NCI-H524 treated with DMSO at 0.1 percent for 48 hours (cell line): ENCODE data around the gene PLCB2.

Experiments used
- DNase-seq: peaks from one replicate; lab custom pipeline; 2025; lab: John Stamatoyannopoulos, UW

The PLCB2 gene

DNA sequence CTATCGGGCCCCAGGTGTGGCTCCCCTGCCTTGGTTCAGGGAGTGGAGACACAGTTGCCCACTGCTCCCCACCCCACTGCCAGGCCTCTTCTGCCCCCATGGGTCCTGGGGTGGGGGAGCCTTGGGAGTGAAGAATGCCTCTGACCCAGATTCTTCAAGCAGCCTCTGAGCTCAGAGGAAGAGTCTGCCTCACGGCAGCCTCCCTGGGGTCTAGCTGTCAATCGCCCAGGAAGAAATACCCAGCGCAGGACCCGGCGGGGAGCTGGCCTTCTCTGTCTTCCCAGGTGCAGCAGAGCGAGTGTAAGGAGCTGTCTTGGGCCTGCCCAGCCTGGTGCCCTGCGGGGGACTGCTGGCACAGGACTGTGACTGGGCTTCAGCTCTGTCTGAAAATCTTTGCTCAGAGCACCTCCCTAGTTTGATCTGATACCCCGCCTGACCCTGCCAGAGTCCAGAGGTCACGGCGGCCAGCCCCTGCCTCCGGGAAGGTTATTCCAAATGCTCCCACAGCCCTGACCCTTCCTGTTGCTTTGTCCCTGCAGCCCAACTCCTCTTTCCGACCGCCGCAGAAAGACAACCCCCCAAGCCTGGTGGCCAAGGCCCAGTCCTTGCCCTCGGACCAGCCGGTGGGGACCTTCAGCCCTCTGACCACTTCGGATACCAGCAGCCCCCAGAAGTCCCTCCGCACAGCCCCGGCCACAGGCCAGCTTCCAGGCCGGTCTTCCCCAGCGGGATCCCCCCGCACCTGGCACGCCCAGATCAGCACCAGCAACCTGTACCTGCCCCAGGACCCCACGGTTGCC, 35.9 kb downstream of the PLCB2 start:
- DNase-seq = no peak

DNA sequence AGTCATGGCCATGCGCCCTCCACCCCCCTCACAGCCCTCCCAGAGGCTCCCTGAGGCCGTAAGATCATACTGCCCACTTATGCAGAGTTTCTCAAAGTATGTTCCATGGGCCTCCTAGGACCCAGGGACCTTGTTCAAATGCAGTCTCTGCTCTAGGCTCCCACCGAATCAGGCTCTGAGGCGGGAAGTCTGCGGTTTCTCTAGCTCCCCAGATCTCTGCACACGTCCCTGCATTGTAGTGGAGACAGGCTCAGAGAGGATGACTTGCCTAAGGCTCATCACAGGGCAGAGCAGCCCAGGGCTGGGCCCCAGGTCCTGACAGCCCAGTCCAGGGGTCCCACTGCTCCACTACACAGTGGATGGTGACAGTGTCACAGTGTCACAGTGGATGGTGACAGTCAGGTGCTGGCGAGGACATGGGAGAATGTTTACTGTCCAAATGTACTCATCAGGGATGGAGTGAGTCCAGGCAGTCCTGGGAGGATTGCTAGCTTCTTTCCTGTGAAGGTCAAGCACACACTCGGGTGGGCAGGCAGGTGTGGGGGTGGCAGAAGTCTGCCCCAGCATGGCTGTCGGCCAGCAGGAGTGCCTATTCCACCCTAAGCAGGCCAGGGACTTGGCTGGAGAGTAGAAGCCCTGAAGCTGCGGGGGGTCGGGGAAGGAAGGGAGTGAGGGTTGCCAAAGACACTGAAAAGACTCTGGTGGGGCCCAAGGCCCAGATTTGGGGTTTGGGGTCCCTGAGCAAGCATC, 37.3 kb downstream of the PLCB2 start:
- DNase-seq = no peak

DNA sequence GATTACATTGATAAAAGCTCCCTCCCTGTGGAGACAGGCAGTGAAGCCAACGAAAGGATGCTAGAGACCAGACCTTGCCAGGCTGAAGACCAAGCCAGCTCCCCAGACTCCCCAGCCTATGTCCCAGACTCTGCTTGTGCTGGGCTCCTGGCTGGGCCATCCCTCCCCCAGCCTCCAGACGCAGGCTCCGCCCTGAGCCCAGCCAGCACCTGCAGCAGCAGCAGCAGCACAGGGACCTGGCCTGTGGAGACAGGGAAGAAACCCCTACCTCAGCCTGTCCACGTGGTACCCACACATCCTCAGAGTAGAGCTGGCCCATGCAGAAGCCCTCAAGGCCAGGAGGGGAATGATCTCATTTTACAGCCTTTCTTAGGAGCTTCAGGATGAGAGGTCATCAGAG, 38.1 kb downstream of the PLCB2 start:
- DNase-seq = no peak

DNA sequence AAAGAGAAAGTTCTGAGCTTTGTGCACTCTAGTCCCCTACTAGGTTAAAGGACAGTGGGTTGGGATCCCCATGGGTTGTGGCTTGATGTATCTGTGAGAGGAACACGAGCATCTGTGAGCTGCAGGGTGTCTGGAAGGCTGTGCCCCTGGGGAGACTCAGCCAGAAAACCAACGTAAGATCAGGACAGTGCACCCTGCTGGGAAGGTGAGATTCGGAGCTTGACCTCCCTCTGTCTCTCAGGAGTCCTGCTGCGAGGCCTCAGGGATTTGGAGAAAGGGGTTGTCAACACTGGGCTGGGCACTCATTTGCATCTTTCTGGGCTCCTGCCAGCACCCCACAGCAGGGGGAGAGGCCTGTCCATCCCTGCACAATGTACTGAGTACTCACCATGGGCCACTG, 40.1 kb downstream of the PLCB2 start:
- no peak for DNase-seq

DNA sequence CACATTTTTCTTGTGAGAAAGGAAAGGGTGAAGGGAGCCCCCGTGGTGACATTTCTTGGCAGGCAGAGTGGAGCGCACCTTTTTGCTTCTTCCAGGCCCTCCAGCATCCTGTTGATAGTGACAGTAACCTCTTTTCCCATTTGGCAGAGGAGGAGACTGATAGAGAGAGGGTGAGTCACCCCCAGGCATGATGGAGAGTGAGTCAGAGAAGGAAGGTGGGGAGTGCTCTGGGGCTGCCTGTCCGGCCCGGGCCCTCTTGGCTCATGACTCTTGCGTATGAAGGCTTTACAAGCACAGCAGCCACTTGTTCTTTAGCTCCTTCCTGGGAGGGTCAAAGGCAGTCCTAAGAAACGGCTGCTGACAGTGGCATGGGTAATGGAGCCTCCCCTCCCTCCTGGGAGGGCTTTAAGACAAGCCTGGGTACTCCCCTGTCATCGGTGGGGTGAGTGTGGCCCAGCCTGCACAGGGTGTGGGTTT, 40.9 kb downstream of the PLCB2 start:
- DNase-seq = no peak

DNA sequence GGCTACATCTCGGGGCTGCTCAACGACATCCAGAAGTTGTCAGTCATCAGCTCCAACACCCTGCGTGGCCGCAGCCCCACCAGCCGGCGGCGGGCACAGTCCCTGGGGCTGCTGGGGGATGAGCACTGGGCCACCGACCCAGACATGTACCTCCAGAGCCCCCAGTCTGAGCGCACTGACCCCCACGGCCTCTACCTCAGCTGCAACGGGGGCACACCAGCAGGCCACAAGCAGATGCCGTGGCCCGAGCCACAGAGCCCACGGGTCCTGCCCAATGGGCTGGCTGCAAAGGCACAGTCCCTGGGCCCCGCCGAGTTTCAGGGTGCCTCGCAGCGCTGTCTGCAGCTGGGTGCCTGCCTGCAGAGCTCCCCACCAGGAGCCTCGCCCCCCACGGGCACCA, 41.9 kb downstream of the PLCB2 start:
- no peak for DNase-seq

DNA sequence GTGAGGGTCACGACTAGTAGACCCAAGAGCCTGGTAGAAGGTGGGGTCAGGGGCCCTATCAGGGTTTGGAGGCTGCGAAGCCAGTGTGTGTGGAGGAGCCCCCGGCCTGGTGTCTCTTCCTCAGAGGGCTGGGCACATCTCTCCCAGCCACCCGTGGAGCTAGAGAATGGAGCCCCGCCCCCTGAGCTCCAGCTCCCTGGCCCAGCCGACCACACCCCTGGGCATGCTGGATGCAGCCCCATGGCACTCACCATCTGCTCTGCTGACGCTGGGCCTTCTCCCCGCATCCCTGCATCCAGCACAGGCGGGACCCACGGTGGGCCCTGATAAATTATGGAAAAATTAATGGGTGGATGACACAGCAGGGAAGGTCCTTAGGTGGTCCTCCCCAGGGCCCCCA, 42.4 kb downstream of the PLCB2 start:
- no peak for DNase-seq

DNA sequence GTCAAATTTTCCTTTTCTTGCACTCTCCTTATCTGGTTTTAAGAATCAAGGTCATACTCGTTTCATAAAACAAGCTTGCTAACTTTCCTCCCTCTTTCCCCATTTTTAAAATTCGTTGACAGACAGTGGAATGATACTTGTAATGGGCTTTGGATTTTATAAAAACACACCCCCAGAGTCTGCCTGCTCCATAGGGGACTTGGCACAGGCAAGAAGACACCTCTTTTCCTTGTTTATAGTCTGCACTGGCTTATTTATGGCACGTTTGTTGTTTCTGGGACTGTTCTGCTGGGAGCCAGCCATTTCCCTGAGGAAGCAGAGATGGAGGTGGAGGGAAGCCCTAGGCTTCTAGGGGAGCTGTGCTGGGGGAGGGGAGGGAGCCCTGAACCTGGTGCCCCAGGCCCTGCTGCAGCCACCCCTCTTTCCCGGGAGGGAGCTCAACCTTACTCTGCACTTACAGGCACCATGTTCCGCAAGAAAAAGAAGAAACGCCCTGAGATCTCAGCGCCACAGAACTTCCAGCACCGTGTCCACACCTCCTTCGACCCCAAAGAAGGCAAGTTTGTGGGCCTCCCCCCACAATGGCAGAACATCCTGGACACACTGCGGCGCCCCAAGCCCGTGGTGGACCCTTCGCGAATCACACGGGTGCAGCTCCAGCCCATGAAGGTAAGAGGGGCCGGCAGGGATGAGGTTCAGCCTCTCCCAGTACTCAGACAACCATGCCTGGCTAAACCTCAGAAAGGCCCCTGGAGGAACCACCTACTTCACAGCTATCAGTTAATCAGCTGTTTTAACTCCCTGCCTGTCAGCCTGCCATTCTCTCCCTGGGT, 43.2 kb downstream of the PLCB2 start:
- no peak for DNase-seq

DNA sequence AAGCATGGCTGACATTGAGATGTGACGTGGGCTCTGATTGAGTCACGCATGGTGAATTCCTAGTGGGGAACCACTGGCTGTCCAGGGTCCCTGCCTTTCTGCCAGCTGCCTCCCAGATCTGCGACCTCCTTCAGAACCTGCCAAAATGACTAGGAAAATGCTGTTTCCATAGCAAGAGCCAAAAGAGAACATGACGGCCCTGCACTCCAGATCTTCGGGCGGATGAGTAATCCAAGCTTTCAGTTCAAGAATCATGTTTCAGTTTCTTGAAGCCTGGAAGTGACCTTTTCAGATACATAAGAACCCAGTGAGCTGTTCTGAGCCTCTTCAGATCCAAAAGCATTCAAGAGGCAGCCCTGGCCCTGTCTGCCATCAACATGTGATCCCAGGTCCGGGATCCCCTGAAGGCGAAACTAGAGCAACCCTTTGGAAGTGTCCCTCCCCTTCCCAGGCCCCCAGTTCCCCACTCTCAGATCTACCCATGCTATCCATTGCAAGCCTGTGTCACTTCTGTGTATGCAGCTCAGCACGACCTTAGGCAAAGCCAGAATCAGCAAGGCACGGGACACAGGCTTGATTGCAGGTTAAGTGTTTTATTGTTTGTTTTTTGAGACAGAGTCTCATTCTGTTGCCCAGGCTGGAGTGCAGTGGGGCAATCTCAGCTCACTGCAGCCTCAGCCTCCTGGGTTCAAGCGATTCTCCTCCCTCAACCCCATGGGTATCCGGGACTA, 44.5 kb downstream of the PLCB2 start:
- DNase-seq = no peak

DNA sequence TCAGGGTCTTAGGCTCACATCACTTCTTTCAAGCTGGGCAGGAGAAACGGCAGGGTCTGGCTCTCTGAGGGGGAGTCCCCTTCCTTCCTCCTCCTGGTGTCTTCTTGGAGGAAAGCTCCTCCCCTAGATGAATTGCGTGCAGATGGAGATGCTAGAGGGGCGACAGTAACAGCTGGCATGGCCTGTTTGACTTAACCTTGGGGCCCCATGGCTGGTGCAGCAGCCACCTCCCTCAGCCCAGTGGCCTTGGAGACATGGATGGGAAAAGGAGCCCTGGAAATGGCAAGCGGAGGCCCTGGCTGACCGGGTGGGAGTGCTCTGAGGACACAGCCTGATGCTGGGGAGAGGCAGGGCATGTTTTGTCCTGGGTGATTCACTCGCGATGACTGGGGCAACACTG, 48.7 kb downstream of the PLCB2 start:
- DNase-seq = peak; percentile 71

DNA sequence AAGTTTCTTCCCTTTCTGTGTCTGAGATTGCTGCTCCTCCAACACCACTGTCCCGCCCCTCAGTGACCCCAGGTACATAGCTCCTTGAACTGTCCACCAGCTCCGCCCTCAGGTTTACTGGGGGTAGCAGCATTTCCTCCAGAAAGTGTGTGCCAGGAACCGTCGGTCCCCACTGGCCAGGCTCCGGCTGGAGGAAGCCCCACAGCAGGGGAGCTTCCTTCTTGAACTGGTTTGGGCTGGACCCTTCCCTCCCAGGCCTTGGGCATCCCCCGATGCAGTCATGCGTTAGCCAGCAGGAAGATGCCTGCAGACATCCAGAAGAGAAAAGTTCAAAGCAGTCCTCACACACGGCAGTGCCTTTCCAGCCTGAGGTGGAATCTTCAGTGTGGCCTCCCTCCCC, 49.2 kb downstream of the PLCB2 start:
- no peak for DNase-seq

DNA sequence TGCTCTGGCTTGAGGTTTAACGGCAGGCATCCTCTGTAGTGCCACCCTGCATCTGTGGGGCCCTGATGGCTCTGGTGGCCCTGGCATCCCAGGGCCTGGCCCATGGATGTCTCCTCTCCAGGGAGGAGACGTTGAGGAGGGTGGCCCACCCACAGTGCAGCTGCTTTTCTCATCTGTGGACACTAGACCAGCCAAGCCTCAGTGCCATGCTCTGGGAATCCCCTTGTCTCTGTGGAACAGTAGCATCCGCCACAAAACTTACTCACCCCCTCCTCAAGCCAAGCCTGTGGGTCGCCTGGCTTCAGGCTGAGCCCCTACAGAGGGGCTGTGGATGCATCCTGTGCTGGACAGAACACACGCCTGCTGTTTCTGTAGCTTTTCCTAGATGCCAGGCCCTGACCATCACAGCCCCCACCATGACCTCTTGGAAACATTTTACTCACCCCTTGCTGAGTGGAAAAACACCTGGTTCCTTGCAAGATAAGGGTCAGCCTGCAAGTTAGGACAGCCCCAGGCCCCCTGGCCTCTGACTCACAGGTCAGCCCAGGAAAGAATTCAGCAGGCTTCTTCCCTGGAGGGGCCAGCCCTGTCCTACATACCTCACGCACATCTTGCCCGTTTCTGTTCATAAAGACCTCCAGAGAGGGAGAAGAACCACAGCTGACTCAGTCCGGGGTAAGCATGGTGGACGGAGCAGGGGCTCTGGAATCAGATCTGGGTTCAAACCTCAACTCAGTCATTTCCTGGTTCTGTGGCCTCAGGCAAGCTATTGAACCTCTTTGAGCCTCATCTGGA, 49.9 kb downstream of the PLCB2 start:
- no peak for DNase-seq

DNA sequence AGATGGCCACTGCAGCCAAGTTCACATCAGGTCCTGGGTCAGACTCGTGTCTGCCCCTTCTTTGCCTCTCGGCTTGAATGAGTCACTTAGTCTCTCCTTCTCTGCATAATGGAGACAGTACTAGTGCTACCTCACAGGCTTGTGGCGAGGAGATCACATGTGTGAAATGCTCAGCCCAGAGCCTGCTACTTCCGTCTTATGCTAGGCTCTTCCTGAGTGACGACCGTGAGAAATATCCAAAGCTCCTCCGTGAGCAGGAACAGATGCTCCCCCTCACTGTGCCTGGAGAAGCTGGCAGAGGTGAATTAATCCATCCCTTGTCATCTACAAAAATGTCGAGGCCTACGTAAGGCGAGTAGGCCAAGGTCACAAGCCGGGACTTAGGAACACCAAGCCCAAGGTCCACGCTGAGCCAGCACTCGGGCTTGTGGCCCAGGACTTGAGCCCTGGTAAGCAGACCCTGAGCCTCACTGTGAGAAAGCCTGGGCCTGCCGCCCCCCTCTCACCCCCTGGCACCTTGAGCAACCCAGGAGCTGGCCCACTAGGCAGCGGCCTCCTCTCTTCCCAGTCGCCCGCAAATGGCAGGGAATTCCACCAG, 51.0 kb downstream of the PLCB2 start:
- DNase-seq = no peak

DNA sequence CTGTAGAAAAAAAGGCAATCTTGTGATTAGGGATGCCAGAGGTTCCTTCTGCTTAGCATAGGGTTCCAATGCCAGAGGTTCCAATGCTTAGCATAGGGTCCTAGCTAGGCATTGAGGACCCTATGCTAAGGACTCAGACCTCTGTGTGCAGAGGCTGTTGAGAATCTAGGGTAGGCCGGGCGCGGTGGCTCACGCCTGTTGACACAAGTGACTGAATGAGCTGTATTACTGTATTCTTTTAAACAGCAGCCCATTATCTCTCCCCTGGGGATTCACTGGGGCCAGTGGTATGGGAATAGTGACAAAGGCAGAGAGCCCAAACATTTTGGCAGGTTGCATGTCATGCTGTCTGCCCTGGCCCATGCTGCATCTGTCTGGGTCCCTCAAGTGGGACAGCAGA, 52.7 kb downstream of the PLCB2 start:
- peak; percentile 37 for DNase-seq

DNA sequence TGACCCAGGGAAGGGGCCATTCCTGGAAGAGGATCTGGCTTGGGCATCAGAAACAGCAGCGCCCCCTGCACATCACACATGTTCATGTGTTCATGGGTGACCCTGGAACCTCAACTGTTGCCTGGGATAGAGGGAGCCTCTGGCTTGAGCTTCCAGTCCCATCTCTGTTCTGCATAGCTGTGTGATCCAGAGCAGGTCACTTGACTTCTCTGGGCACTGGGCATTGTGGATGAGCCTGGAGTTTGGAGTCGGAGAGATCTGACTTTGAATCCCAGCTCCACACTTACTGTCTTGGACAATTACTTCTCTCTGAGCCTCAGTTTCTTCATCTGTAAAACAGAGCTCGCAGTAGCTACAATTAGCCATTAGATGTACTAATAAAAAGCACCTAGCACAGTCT, 53.3 kb downstream of the PLCB2 start:
- no peak for DNase-seq

DNA sequence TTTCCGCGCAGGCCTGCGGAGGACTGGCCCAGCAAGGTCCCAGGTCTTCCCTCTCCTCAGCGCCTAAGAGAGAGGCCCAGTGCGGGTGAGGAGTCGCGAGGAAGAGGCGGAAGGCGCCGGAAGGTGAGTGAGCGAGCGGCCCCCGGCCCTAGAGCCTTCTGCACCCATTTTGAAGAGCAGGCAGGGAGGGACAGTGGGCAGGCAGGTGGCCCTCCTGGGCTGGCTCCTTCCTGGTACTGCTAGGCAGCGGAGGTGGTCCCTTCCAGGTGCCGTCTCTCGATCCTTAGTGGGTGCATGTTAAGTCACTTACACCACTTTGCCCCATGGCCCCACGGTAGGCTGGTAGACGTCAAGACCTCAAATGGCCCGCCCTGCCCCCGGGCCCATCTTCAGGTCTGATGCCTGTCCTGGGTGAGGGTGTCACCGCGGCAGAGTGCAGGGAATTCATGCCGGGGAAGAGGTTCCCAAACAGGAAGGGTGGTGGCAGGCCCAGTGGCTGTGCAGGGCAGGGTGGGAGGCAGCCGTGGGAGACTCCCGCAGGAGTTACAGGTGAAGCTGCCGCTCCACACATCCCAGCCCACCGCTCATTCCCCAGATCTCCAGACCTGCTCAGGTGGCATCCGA, 54.5 kb downstream of the PLCB2 start:
- no peak for DNase-seq

DNA sequence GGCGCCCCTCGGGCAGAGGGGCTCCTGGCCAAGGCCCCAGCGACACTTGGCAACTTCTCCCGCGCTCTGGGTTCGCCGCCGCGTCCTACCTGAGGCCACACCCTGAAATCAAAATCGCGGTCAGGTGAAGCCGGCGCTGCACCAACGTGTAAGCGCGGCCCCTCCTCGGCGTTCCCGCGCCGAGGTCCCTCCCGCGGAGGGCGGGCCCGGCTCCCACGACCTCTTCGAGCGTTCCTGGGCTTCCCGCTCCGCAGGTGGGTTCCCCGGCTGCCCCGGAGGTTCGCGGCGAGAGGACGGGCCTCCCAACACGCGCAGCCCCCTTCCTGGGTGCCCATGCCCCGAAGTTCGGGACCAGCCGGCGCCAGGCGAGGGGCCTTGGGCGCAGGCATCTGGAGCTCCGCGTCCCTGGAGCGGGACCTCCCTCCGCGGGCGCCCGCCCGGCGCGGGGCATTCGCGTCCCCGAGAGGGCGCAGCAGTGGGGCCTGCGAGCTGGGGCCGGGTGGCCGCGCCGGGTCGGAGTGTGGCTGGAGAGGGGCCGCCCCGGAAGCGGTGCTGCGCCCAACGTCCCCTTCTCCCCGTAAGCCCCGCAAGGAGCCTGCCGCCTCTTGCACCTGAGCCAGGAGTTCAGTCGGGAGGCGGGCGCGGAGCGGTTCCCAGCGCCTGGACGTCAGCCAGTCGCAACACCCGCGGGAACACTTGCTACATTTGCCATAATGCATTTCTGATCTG, 55.1 kb downstream of the PLCB2 start:
- no peak for DNase-seq

DNA sequence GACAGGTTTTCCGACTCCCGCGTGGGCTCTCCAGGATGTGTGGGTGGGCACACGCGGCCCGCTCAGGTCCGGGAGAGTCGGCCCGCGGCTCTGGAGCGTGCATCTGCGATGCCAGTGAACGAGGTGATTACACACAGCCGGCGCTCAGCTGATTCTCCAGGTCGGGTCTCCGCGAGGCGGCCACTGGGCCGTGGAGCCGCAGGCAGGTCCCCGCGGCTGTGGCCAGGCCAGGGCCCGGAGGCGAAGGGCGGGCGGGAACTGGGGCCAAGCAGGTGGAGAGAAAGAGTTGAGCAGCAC, 55.6 kb downstream of the PLCB2 start:
- DNase-seq = no peak

DNA sequence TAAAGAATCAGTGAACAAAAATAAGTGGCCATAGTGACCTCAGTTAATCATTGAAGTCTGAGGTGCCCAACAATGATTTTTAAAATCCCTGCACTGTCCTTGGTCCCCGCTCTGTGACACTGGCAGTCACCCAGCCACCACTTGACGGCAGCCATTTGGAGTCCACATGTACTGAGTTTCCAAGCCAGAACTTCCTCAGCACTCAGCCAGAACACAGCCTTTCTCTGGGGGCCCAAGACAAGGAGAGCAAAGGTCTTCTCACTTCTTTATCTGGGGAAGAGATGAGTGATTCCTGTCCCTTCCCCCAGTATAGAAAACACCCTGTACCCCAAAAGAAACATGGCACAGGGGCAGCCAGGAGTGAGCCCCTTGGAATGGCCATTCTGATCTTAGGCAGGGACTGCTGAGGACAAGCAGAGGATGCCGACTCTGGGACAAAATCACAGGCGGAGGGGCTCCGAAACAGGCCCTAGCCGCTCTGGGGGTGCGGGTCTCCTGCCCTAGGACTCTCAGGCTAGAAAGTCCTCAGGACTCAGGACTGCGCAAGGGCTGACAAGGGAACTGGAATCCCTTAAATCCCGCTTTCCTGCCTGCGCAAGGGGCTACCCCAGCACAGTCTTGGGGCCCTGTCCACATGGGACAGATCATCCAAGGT, 56.1 kb downstream of the PLCB2 start:
- no peak for DNase-seq
